Activated CD4-positive, alpha-beta memory T cell treated with anti-CD3 and anti-CD28 coated beads, Interleukin-2, amount 10 ng/mL, durations not matched to agents 7 days and 5 days (primary cell): ENCODE data around the gene BNC1. TPM values are rescaled to one million over a fixed set of nuclear protein-coding genes. Genes with fewer than 3 reads are reported as not detected.
"Not testable (repeated sequence)": the region's sequence is repeated elsewhere in the genome, so short reads cannot be mapped to it uniquely, and the experiment has no call there.

ENCODE experiments used
- CTCF ChIA-PET: fragments of 350-600 bp; sonication (Branson Sonifier 250); formaldehyde crosslinking; loops from one replicate; lab custom pipeline; 2021; ENCODE audit warnings: antibody characterized with exemption, inconsistent platforms; lab: Charles Lee
- POLR2A ChIA-PET: fragments of 350-600 bp; sonication (Branson Sonifier 250); formaldehyde crosslinking; loops from one replicate; lab custom pipeline; 2021; ENCODE audit warnings: antibody characterized with exemption; lab: Charles Lee
- DNase-seq: peaks from one replicate; pipeline ENCODE4 v3.0.0-alpha.2; 2020
- H3K27ac Mint-ChIP-seq: one replicate; pipeline ENCODE4 v1.8.0; 2021; ENCODE audit warnings: mild to moderate bottlenecking, mixed read lengths
- H3K27me3 Mint-ChIP-seq: one replicate; pipeline ENCODE4 v1.8.0; 2021; ENCODE audit warnings: mixed read lengths
- H3K36me3 Mint-ChIP-seq: one replicate; pipeline ENCODE4 v1.8.0; 2021; ENCODE audit warnings: low read depth, mixed read lengths
- H3K4me1 Mint-ChIP-seq: one replicate; pipeline ENCODE4 v1.8.0; 2021; ENCODE audit warnings: mixed read lengths
- H3K4me3 Mint-ChIP-seq: one replicate; pipeline ENCODE4 v1.8.0; 2021; ENCODE audit warnings: mild to moderate bottlenecking, mixed read lengths
- H3K9me3 Mint-ChIP-seq: one replicate; pipeline ENCODE4 v1.8.0; 2021; ENCODE audit warnings: mixed read lengths
- total RNA-seq, 2 experiments: library from RNA; stranded (reverse); gene quantifications; one replicate each; pipeline ENCODE4 v1.2.3, GENCODE V29; 2021

Gene BNC1
- total RNA-seq, 2 experiments from 2014 or later = not detected

- no peak for DNase-seq
- CTCF ChIA-PET = no interaction called here
- Mint-ChIP-seq H3K4me3 (no peak overlapping the region), H3K27ac (no peak overlapping the region), H3K36me3 (no peaks in the 10 kb centered on the region), H3K9me3 (no peaks in the 10 kb centered on the region), H3K4me1 (no peaks in the 10 kb centered on the region), H3K27me3 (peaks cover 15% of the 10 kb centered on the region)
- POLR2A ChIA-PET = no interaction called here
Measured at GRCh38 chr15:83262594-83263315, 21.7 kb downstream of the BNC1 start.

- H3K27ac Mint-ChIP-seq, H3K36me3 Mint-ChIP-seq, H3K4me3 Mint-ChIP-seq, H3K9me3 Mint-ChIP-seq, DNase-seq, H3K4me1 Mint-ChIP-seq, POLR2A ChIA-PET: not testable (repeated sequence)
- CTCF ChIA-PET = interaction anchor here (1.4 kb wide), 1 partner anchor 14 kb away, joined by 7 read pairs; no protein-coding TSS in a partner anchor
- peaks cover 17% of the 10 kb centered on the region for H3K27me3 Mint-ChIP-seq
Measured at GRCh38 chr15:83262181-83262580, 22.3 kb downstream of the BNC1 start.

- DNase-seq = no peak
- no peak overlapping the region for H3K27ac Mint-ChIP-seq
- POLR2A ChIA-PET = no interaction called here
- H3K4me1 Mint-ChIP-seq = no peaks in the 10 kb centered on the region
- H3K27me3 Mint-ChIP-seq = peaks cover 43% of the 10 kb centered on the region
- H3K9me3 Mint-ChIP-seq = no peaks in the 10 kb centered on the region
- CTCF ChIA-PET = no interaction called here
- H3K4me3 Mint-ChIP-seq = no peak overlapping the region
- no peaks in the 10 kb centered on the region for H3K36me3 Mint-ChIP-seq
Measured at GRCh38 chr15:83250781-83251180, 33.7 kb downstream of the BNC1 start.

GRCh38 chr15:83249030-83249343 is 35.5 kb downstream of the BNC1 start:
- Mint-ChIP-seq H3K9me3 (no peaks in the 10 kb centered on the region), H3K4me1 (no peaks in the 10 kb centered on the region), H3K4me3 (no peak overlapping the region), H3K36me3 (no peaks in the 10 kb centered on the region), H3K27me3 (peaks cover 45% of the 10 kb centered on the region), H3K27ac (no peak overlapping the region)
- POLR2A ChIA-PET = no interaction called here
- CTCF ChIA-PET = interaction anchor here (0.8 to 3.2 kb wide), 17 partner anchors 9 to 321 kb away, joined by 3 to 15 read pairs (median 5); partner anchors contain the start of genes C15orf40 and SH3GL3
- DNase-seq = no peak

GRCh38 chr15:83248151-83249029 is 36.1 kb downstream of the BNC1 start:
- POLR2A ChIA-PET = no interaction called here
- H3K9me3 Mint-ChIP-seq = no peaks in the 10 kb centered on the region
- no peaks in the 10 kb centered on the region for H3K4me1 Mint-ChIP-seq
- CTCF ChIA-PET = interaction anchor here (0.7 to 3.2 kb wide), 24 partner anchors 10 to 498 kb away, joined by 3 to 15 read pairs (median 4); partner anchors contain the start of genes C15orf40 and SH3GL3
- no peaks in the 10 kb centered on the region for H3K36me3 Mint-ChIP-seq
- no peak for DNase-seq
- H3K27ac Mint-ChIP-seq = no peak overlapping the region
- no peak overlapping the region for H3K4me3 Mint-ChIP-seq
- peaks cover 45% of the 10 kb centered on the region for H3K27me3 Mint-ChIP-seq

GRCh38 chr15:83243634-83244033 is 40.8 kb downstream of the BNC1 start:
- H3K27me3 Mint-ChIP-seq = peaks cover 31% of the 10 kb centered on the region
- no peaks in the 10 kb centered on the region for H3K9me3 Mint-ChIP-seq
- no peaks in the 10 kb centered on the region for H3K4me1 Mint-ChIP-seq
- no peaks in the 10 kb centered on the region for H3K36me3 Mint-ChIP-seq
- POLR2A ChIA-PET = no interaction called here
- CTCF ChIA-PET = no interaction called here
- H3K27ac Mint-ChIP-seq = no peak overlapping the region
- no peak overlapping the region for H3K4me3 Mint-ChIP-seq
- DNase-seq = no peak

- CTCF ChIA-PET = no interaction called here
- no peaks in the 10 kb centered on the region for H3K9me3 Mint-ChIP-seq
- no peak for DNase-seq
- no peak overlapping the region for H3K27ac Mint-ChIP-seq
- H3K4me3 Mint-ChIP-seq = no peak overlapping the region
- POLR2A ChIA-PET = no interaction called here
- H3K4me1 Mint-ChIP-seq = no peaks in the 10 kb centered on the region
- H3K27me3 Mint-ChIP-seq = peaks cover 6% of the 10 kb centered on the region
- H3K36me3 Mint-ChIP-seq = no peaks in the 10 kb centered on the region
Measured at GRCh38 chr15:83230242-83230641, 54.2 kb downstream of the BNC1 start.

GRCh38 chr15:83225449-83225848 is 59.0 kb downstream of the BNC1 start:
- H3K4me3 Mint-ChIP-seq = no peak overlapping the region
- CTCF ChIA-PET = interaction anchor here (1.4 kb wide), 1 partner anchor 23 kb away, joined by 3 read pairs; no protein-coding TSS in a partner anchor
- no peak for DNase-seq
- no peaks in the 10 kb centered on the region for H3K4me1 Mint-ChIP-seq
- peaks cover 18% of the 10 kb centered on the region for H3K27me3 Mint-ChIP-seq
- H3K36me3 Mint-ChIP-seq = no peaks in the 10 kb centered on the region
- no peaks in the 10 kb centered on the region for H3K9me3 Mint-ChIP-seq
- H3K27ac Mint-ChIP-seq = no peak overlapping the region
- POLR2A ChIA-PET = no interaction called here

GRCh38 chr15:83221781-83222180 is 62.7 kb downstream of the BNC1 start:
- Mint-ChIP-seq H3K4me1 (peaks cover 14% of the 10 kb centered on the region), H3K27me3 (peaks cover 27% of the 10 kb centered on the region)
- H3K4me3 Mint-ChIP-seq, H3K36me3 Mint-ChIP-seq, H3K9me3 Mint-ChIP-seq, CTCF ChIA-PET, H3K27ac Mint-ChIP-seq, DNase-seq, POLR2A ChIA-PET: not testable (repeated sequence)

- Mint-ChIP-seq H3K9me3 (peaks cover 2% of the 10 kb centered on the region), H3K36me3 (no peaks in the 10 kb centered on the region), H3K27me3 (peaks cover 27% of the 10 kb centered on the region), H3K4me3 (no peak overlapping the region), H3K4me1 (peaks cover 14% of the 10 kb centered on the region), H3K27ac (no peak overlapping the region)
- DNase-seq = no peak
- CTCF ChIA-PET = no interaction called here
- POLR2A ChIA-PET = interaction anchor here (0.6 kb wide), 1 partner anchor 23 kb away, joined by 3 read pairs; no protein-coding TSS in a partner anchor
Measured at GRCh38 chr15:83219026-83219425, 65.4 kb downstream of the BNC1 start.

GRCh38 chr15:83215306-83215705 is 69.2 kb downstream of the BNC1 start:
- Mint-ChIP-seq H3K27ac (no peak overlapping the region), H3K9me3 (peaks cover 2% of the 10 kb centered on the region), H3K36me3 (no peaks in the 10 kb centered on the region), H3K4me3 (no peak overlapping the region), H3K27me3 (peaks cover 24% of the 10 kb centered on the region), H3K4me1 (peaks cover 14% of the 10 kb centered on the region)
- ChIA-PET POLR2A (no interaction called here), CTCF (no interaction called here)
- no peak for DNase-seq

GRCh38 chr15:83210619-83211018 is 73.8 kb downstream of the BNC1 start:
- Mint-ChIP-seq H3K4me1 (peaks cover 7% of the 10 kb centered on the region), H3K27me3 (peaks cover 16% of the 10 kb centered on the region), H3K36me3 (peaks cover 3% of the 10 kb centered on the region), H3K4me3 (no peak overlapping the region), H3K9me3 (peaks cover under 1% of the 10 kb centered on the region), H3K27ac (no peak overlapping the region)
- DNase-seq = no peak
- POLR2A ChIA-PET = no interaction called here
- CTCF ChIA-PET = no interaction called here

- H3K27me3 Mint-ChIP-seq = peaks cover 19% of the 10 kb centered on the region
- ChIA-PET CTCF (no interaction called here), POLR2A (interaction anchor here (1.8 kb wide), 1 partner anchor 44 kb away, joined by 6 read pairs; no protein-coding TSS in a partner anchor)
- peaks cover 11% of the 10 kb centered on the region for H3K4me1 Mint-ChIP-seq
- DNase-seq = no peak
- H3K9me3 Mint-ChIP-seq = no peaks in the 10 kb centered on the region
- no peak overlapping the region for H3K27ac Mint-ChIP-seq
- no peak overlapping the region for H3K4me3 Mint-ChIP-seq
- peaks cover 3% of the 10 kb centered on the region for H3K36me3 Mint-ChIP-seq
Measured at GRCh38 chr15:83209333-83209732, 75.1 kb downstream of the BNC1 start.
